HepG2 (cell line): ENCODE measurements around the gene MAP3K4. TPM values are rescaled to one million over a fixed set of nuclear protein-coding genes. Genes with fewer than 3 reads are reported as not detected.

Source experiments
- ATAC-seq: fragments of 200-7000 bp; cut with Tn5 transposase; 3 replicates; pipeline ENCODE4 v1.9.1; 2020; ENCODE audit warnings: mild to moderate bottlenecking, moderate library complexity
- BruUV-seq: library from RNA; stranded (reverse); fragments of 400-500 nt; replicated peaks from 2 replicates; lab custom pipeline; 2021; lab: Mats Ljungman, UMichigan
- CTCF ChIA-PET: fragments of 300-600 bp; formaldehyde crosslinking; extraction: SDS; loops from one replicate; lab custom pipeline; 2021; ENCODE audit warnings: low total read pairs, inconsistent platforms, low intra/inter-chr PET ratio; lab: Yijun Ruan, JAX
- POLR2A ChIA-PET: fragments of 350-600 bp; sonication (Branson Sonifier 250); formaldehyde crosslinking; loops from one replicate; lab custom pipeline; 2020; ENCODE audit warnings: antibody characterized with exemption, inconsistent platforms; lab: Yijun Ruan, JAX
- DNase-seq: peaks from one replicate; pipeline ENCODE4 v3.0.0-alpha.2; 2015; ENCODE audit warnings: low spot score
- FAIRE-seq: peaks from 3 replicates; lab custom pipeline; 2011; peaks lifted over from hg19 to GRCh38; lab: Jason Lieb, UNC
- H2AFZ ChIP-seq: one replicate; pipeline ENCODE4 v1.6.1; 2011; ENCODE audit warnings: low read length, inconsistent platforms
- H3K27ac ChIP-seq: fragments of 300-600 bp; 3 replicates; pipeline ENCODE4 v1.8.0; 2011; ENCODE audit warnings: mixed run types, mild to moderate bottlenecking, mixed read lengths, low read length, inconsistent platforms; ENCODE audit not compliant: insufficient read depth; ENCODE audit errors: extremely low read length
- H3K27me3 ChIP-seq, 2 experiments: fragments of 200-600 bp in 1 of 2; 2 replicates in 1 of 2; 3 replicates in 1 of 2; pipeline versions ENCODE4 v1.6.0 to v1.8.0; 2011; ENCODE audit warnings: low read length in 2 of 2, mild to moderate bottlenecking in 2 of 2, moderate library complexity in 2 of 2, inconsistent platforms in 1 of 2; ENCODE audit not compliant: insufficient read depth in 2 of 2, control insufficient read depth in 1 of 2
- H3K36me3 ChIP-seq, 2 experiments: fragments of 200-600 bp in 1 of 2; replicated peaks in 1 of 2; 2 replicates in 1 of 2; 3 replicates in 1 of 2; pipeline versions ENCODE4 v1.5.1 to v1.8.0; 2011; ENCODE audit warnings: low read length in 2 of 2, inconsistent platforms in 1 of 2; ENCODE audit not compliant: insufficient read depth in 2 of 2, control insufficient read depth in 1 of 2
- H3K4me1 ChIP-seq: 2 replicates; pipeline ENCODE4 v1.5.1; 2012; ENCODE audit warnings: low read length, inconsistent platforms; ENCODE audit not compliant: insufficient read depth
- H3K4me2 ChIP-seq: 2 replicates; pipeline ENCODE4 v1.6.0; 2011; ENCODE audit warnings: low read depth, low read length, inconsistent platforms
- H3K4me3 ChIP-seq, 3 experiments: fragments of 200-600 bp in 1 of 3; sonication (generic), shearing (Covaris generic) in 1 of 3; replicated peaks in 1 of 3; 2 replicates each; pipeline ENCODE4 v1.5.1; 2011 to 2016; ENCODE audit warnings: low read length in 3 of 3, inconsistent platforms in 2 of 3, low read depth in 2 of 3, mild to moderate bottlenecking in 2 of 3, control low read depth in 1 of 3, mixed read lengths in 1 of 3; ENCODE audit not compliant: insufficient read depth in 1 of 3
- H3K79me2 ChIP-seq: one replicate; pipeline ENCODE4 v1.6.1; 2011; ENCODE audit warnings: low read length, inconsistent platforms; ENCODE audit not compliant: insufficient read depth
- H3K9ac ChIP-seq: 2 replicates; pipeline ENCODE4 v1.6.0; 2011; ENCODE audit warnings: mild to moderate bottlenecking, low read depth, low read length, inconsistent platforms; ENCODE audit not compliant: insufficient read depth
- H3K9me3 ChIP-seq: 2 replicates; pipeline ENCODE4 v1.5.1; 2012; ENCODE audit warnings: mild to moderate bottlenecking, low read length
- H4K20me1 ChIP-seq: 2 replicates; pipeline ENCODE4 v1.6.0; 2011; ENCODE audit warnings: inconsistent platforms, mild to moderate bottlenecking, low read length, moderate library complexity; ENCODE audit not compliant: insufficient read depth
- ATF4 ChIP-seq, 2 experiments: fragments of 450-650 bp in 1 of 2; sonication (generic) in 1 of 2; formaldehyde crosslinking; IDR thresholded peaks; 2 replicates each; pipeline versions ENCODE4 v1.5.0 to v1.8.0; 2020 to 2022; ENCODE audit warnings: mild to moderate bottlenecking in 1 of 2, missing genetic modification reagents in 1 of 2
- DR1 ChIP-seq: sonication (generic); formaldehyde crosslinking; IDR thresholded peaks from 2 replicates; pipeline ENCODE4 v1.8.0; 2021; ENCODE audit warnings: mild to moderate bottlenecking, missing genetic modification reagents, inconsistent platforms
- HDAC6 ChIP-seq: fragments of 200-600 bp; sonication (generic); IDR thresholded peaks from 2 replicates; pipeline ENCODE4 v1.7.0; 2017; ENCODE audit warnings: mild to moderate bottlenecking, antibody characterized with exemption, low read length, low read depth
- IRF1 ChIP-seq: sonication (generic); formaldehyde crosslinking; IDR thresholded peaks from 2 replicates; pipeline ENCODE4 v1.4.0; 2020; ENCODE audit warnings: low read depth, mild to moderate bottlenecking, missing genetic modification reagents
- ISX ChIP-seq: sonication (generic); formaldehyde crosslinking; conservative IDR thresholded peaks from 2 replicates; pipeline ENCODE4 v1.5.0; 2020; ENCODE audit warnings: missing genetic modification reagents
- JUNB ChIP-seq: sonication (generic); formaldehyde crosslinking; IDR thresholded peaks from 2 replicates; pipeline ENCODE4 v1.8.0; 2022; ENCODE audit warnings: missing genetic modification reagents, mild to moderate bottlenecking, borderline replicate concordance
- PHF20 ChIP-seq: sonication (generic); formaldehyde crosslinking; IDR thresholded peaks from 2 replicates; pipeline ENCODE4 v1.5.0; 2020; ENCODE audit warnings: mild to moderate bottlenecking, missing genetic modification reagents
- POGK ChIP-seq: sonication (generic); formaldehyde crosslinking; conservative IDR thresholded peaks from 2 replicates; pipeline ENCODE4 v1.8.0; 2022; ENCODE audit warnings: mild to moderate bottlenecking, moderate library complexity, missing genetic modification reagents
- SKIL ChIP-seq: sonication (generic); formaldehyde crosslinking; IDR thresholded peaks from 2 replicates; pipeline ENCODE4 v1.8.0; 2022; ENCODE audit warnings: missing genetic modification reagents, mild to moderate bottlenecking, moderate library complexity, borderline replicate concordance
- SP4 ChIP-seq: sonication (generic); formaldehyde crosslinking; IDR thresholded peaks from 2 replicates; pipeline ENCODE4 v1.8.1; 2023; ENCODE audit warnings: mild to moderate bottlenecking, missing genetic modification reagents
- TFE3 ChIP-seq: IDR thresholded peaks from 2 replicates; pipeline ENCODE4 v1.6.1; 2016
- ZNF543 ChIP-seq: sonication (generic); formaldehyde crosslinking; IDR thresholded peaks from 2 replicates; pipeline ENCODE4 v1.4.0; 2020; ENCODE audit warnings: mild to moderate bottlenecking, missing genetic modification reagents
- WGBS: methylation state at CpG from one replicate; pipeline ENCODE4 v1.1.6; 2017; ENCODE audit warnings: low lambda C conversion rate; 5-methylcytosine and 5-hydroxymethylcytosine counted together
- in situ Hi-C: cut with HindIII; loops from 2 replicates; pipeline ENCODE4 v1.10.0; 2017; ENCODE audit warnings: low pct_unique_long_range_greater_than_20kb; ENCODE audit not compliant: extremely low pct_ligation_motif_present
- intact Hi-C: fragments of 100-400 bp; cut with micrococcal nuclease; formaldehyde crosslinking; loops from one replicate; pipeline ENCODE4 v1.10.0; 2022; ENCODE audit not compliant: unreplicated experiment
- polyA plus RNA-seq, 8 experiments: library from polyadenylated mRNA; depleted of rRNA in 3 of 8; stranded (reverse) in 7 of 8; unstranded in 1 of 8; fragments of >200 nt; fragmentation: Illumina TruSeq in 4 of 8; extraction: Trizol in 4 of 8; gene quantifications; 2 replicates each; pipeline versions ENCODE4 v1.2.1 to v1.2.3, GENCODE V29; 2011 to 2016; ENCODE audit warnings: low read depth in 4 of 8, missing spikeins in 1 of 8, mixed read lengths in 1 of 8; ENCODE audit not compliant: insufficient read depth in 1 of 8
- total RNA-seq, 5 experiments: library from RNA; depleted of rRNA; stranded (reverse); fragments of >200 nt; fragmentation: Illumina TruSeq; extraction: Trizol; gene quantifications; 2 replicates each; pipeline ENCODE4 v1.2.3, GENCODE V29; 2016; ENCODE audit warnings: low read depth in 1 of 5

The MAP3K4 gene
- total and polyA plus RNA-seq, 2 of the 13 experiments (the other 11 are each of a cell fraction or from before 2014, with no cell fraction given), result 12.9 to 33.6 TPM

GRCh38 chr6:161066511-161066910 is 74.9 kb downstream of the MAP3K4 start:
- FAIRE-seq (no peak), ATAC-seq (no peak), DNase-seq (no peak)
- in situ Hi-C loops, result no loop called here
- no peaks in the 10 kb centered on the region for H3K4me1 ChIP-seq
- H3K36me3 ChIP-seq, result peaks cover 3 to 5% of the 10 kb centered on the region in 2 experiments
- H4K20me1 ChIP-seq, result no peaks in the 10 kb centered on the region
- intact Hi-C loops, result no loop called here
- H3K4me2 ChIP-seq, result no peak overlapping the region
- no peaks in the 10 kb centered on the region for H3K27me3 ChIP-seq
- ChIA-PET CTCF (no interaction called here), POLR2A (no interaction called here)
- H3K9me3 ChIP-seq, result no peaks in the 10 kb centered on the region
- no peaks in the 10 kb centered on the region for H3K79me2 ChIP-seq
- no peak overlapping the region for H3K4me3 ChIP-seq
- no peak overlapping the region for H3K9ac ChIP-seq
- no peak overlapping the region for H2AFZ ChIP-seq
- 96% methylated on average over 3 of the region's 3 CpGs for WGBS
- BruUV-seq, result no TSS peak
- H3K27ac ChIP-seq, result no peak overlapping the region
- no peak for TF ChIP-seq SP4 (CRISPR knock-in tag)
- TF ChIP-seq DR1 (CRISPR knock-in tag), result no peak
- no peak for TF ChIP-seq HDAC6
- no peak for TF ChIP-seq TFE3 (CRISPR knock-in tag)
- TF ChIP-seq SKIL (CRISPR knock-in tag), result no peak
- no peak for TF ChIP-seq ISX (CRISPR knock-in tag)
- no peak for TF ChIP-seq ZNF543
- no peak for TF ChIP-seq IRF1 (CRISPR knock-in tag)
- TF ChIP-seq JUNB (CRISPR knock-in tag), result no peak
- TF ChIP-seq ATF4 (CRISPR knock-in tag; IDR thresholded peaks at IDR 0.05), result no peak
- TF ChIP-seq PHF20, result no peak
- no peak for TF ChIP-seq POGK (CRISPR knock-in tag)
